ENCODE measurements around the gene CDK16. TPM values are rescaled to one million over a fixed set of nuclear protein-coding genes. Genes with fewer than 3 reads are reported as not detected.

The CDK16 gene
- total and polyA plus RNA-seq, 8 donors = 31.2 to 156 (median 47.4) TPM

DNA sequence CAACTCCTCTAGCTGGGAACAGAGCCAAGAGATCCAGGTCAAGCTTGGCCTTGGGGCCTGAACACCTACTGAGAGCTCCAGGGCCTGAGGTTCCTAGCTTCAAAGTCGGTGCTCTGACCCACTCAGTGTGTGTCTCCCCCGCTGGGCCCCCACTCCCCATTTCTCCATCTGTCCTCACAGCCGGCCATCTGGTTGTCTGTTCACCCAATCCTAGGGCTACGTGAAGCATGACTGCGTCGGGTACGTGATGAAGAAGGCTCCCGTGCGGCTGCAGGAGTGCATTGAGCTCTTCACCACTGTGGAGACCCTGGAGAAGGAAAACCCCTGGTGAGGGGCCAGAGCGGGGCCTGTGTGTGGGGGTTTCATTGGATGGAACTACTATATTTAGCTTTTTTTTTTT, 26.7 kb downstream of the CDK16 start:
- intact Hi-C loops (cut with DNase I; ENCODE audit: low total_unique reads) = no loop called here
- peaks cover 19 to 84% (median 66%) of the 10 kb centered on the region in 4 donors for H3K36me3 ChIP-seq
- no peak overlapping the region for H3K4me3 ChIP-seq
- 87 to 96% (median 93%) methylated on average over 8 to 10 of the region's 10 CpGs for WGBS, 5 donors
- no peak overlapping the region for H3K27ac ChIP-seq
- H3K9me3 ChIP-seq = no peaks in the 10 kb centered on the region
- DNase-seq = no peak
- H3K27me3 ChIP-seq = peaks cover 0 to 14% (median 0%) of the 10 kb centered on the region in 3 donors
- H3K4me1 ChIP-seq = no peaks in the 10 kb centered on the region
- no peak for TF ChIP-seq EP300 (IDR thresholded peaks at IDR 0.05)
- TF ChIP-seq POLR2A (IDR thresholded peaks at IDR 0.05) = no peak
- no peak for TF ChIP-seq POLR2AphosphoS5 (IDR thresholded peaks at IDR 0.05)
- TF ChIP-seq, protein P1, sequence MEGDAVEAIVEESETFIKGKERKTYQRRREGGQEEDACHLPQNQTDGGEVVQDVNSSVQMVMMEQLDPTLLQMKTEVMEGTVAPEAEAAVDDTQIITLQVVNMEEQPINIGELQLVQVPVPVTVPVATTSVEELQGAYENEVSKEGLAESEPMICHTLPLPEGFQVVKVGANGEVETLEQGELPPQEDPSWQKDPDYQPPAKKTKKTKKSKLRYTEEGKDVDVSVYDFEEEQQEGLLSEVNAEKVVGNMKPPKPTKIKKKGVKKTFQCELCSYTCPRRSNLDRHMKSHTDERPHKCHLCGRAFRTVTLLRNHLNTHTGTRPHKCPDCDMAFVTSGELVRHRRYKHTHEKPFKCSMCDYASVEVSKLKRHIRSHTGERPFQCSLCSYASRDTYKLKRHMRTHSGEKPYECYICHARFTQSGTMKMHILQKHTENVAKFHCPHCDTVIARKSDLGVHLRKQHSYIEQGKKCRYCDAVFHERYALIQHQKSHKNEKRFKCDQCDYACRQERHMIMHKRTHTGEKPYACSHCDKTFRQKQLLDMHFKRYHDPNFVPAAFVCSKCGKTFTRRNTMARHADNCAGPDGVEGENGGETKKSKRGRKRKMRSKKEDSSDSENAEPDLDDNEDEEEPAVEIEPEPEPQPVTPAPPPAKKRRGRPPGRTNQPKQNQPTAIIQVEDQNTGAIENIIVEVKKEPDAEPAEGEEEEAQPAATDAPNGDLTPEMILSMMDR (IDR thresholded peaks at IDR 0.05) = no peak

DNA sequence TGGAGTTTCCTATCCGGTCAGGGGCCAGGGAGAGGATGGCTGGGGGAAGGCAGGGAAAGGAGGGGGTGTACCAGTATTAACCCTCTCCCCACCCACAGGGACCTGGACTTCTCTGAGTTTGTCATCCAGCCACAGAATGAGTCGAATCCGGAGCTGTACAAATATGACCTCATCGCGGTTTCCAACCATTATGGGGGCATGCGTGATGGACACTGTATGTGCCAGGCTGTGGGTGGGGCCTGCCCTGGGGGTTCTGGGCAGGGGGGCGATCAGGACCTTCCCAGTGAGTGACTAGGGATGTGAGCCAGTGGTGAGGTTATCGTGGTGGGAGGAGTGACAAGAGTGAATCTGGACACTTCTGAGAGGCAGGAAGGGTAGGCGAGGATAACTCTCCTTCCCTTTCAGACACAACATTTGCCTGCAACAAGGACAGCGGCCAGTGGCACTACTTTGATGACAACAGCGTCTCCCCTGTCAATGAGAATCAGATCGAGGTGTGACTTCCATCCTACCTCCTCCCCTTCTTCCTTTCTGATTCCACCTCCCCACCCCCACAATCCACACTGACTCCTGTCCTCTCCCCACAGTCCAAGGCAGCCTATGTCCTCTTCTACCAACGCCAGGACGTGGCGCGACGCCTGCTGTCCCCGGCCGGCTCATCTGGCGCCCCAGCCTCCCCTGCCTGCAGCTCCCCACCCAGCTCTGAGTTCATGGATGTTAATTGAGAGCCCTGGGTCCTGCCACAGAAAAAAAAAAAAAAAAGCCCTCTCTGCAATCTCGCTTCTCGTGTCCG, 28.9 kb downstream of the CDK16 start:
- no peak for TF ChIP-seq POLR2A (IDR thresholded peaks at IDR 0.05)
- TF ChIP-seq, protein P1 (IDR thresholded peaks at IDR 0.05) = no peak
- no peak for TF ChIP-seq EP300 (IDR thresholded peaks at IDR 0.05)
- TF ChIP-seq POLR2AphosphoS5 (IDR thresholded peaks at IDR 0.05) = no peak
- no peak for DNase-seq

DNA sequence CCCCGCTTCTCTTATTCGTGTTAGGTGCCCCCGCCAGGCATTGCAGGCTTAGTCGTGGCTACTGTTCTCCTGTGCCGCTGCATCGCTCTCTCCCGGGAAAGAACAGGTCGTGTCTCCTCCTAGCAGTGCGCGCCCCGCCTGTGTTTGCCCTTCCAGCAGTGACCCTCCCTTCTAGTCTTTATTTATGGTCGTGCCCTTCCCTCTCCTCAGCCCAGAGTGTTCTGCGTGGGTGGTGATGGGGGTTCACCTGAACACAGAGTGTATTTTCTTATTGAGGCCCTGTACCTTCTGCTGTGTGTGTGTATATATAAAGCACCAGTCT, 29.5 kb downstream of the CDK16 start:
- 53 to 73% (median 71%) methylated on average over 13 of the region's 13 CpGs for WGBS, 5 donors
- H3K9me3 ChIP-seq = peaks cover 0 to 6% (median 3%) of the 10 kb centered on the region in 4 donors
- H3K4me1 ChIP-seq = no peaks in the 10 kb centered on the region
- H3K27ac ChIP-seq = no peak overlapping the region
- TF ChIP-seq POLR2AphosphoS5 (IDR thresholded peaks at IDR 0.05) (no peak), POLR2A (IDR thresholded peaks at IDR 0.05) (no peak), EP300 (IDR thresholded peaks at IDR 0.05) (no peak)
- TF ChIP-seq, protein P1 (IDR thresholded peaks at IDR 0.05) = no peak
- H3K4me3 ChIP-seq = no peak overlapping the region
- intact Hi-C loops (cut with DNase I; ENCODE audit: low total_unique reads) = no loop called here
- H3K36me3 ChIP-seq = peaks cover 10 to 56% (median 39%) of the 10 kb centered on the region in 4 donors
- H3K27me3 ChIP-seq = peaks cover 0 to 5% (median 0%) of the 10 kb centered on the region in 3 donors
- no peak for DNase-seq

More for the DNA sequence above, 28.9 kb downstream of the CDK16 start:
- peaks cover 0 to under 1% (median under 1%) of the 10 kb centered on the region in 4 donors for H3K9me3 ChIP-seq
- intact Hi-C loops (cut with DNase I; ENCODE audit: low total_unique reads) = no loop called here
- H3K27ac ChIP-seq = no peak overlapping the region
- H3K36me3 ChIP-seq = peaks cover 15 to 61% (median 43%) of the 10 kb centered on the region in 4 donors
- H3K4me1 ChIP-seq = no peaks in the 10 kb centered on the region
- H3K27me3 ChIP-seq = peaks cover 0 to 10% (median 0%) of the 10 kb centered on the region in 3 donors
- WGBS, 5 donors = 69 to 83% (median 74%) methylated on average over 18 to 23 of the region's 23 CpGs
- H3K4me3 ChIP-seq = no peak overlapping the region

DNA sequence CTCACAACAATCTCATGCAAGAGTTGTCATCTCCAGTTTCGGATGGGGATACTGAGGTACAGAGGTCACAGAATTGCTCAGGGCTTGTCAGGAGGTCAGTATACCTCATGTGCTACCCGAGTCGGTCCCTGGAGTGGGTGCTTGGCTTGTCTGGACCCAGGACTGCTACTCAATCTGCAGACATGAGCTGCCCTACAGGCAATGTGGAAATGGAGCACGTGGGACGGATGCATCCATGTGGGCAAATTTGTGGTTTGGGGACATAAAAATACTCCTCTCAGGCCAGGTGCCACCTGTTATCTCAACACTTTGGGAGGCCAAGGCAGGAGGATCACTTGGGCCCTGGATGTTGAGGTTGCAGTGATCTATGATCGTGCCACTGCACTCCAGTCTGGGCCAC, 30.1 kb downstream of the CDK16 start:
- Histone ChIP-seq H3K9me3 (peaks cover 0 to 12% (median 6%) of the 10 kb centered on the region in 4 donors), H3K27me3 (peaks cover 0 to 5% (median 0%) of the 10 kb centered on the region in 3 donors), H3K27ac (no peak overlapping the region), H3K4me1 (no peaks in the 10 kb centered on the region), H3K36me3 (peaks cover 10 to 50% (median 34%) of the 10 kb centered on the region in 4 donors), H3K4me3 (no peak overlapping the region)
- TF ChIP-seq EP300 (IDR thresholded peaks at IDR 0.05) = no peak
- no peak for TF ChIP-seq POLR2A (IDR thresholded peaks at IDR 0.05)
- TF ChIP-seq POLR2AphosphoS5 (IDR thresholded peaks at IDR 0.05) = no peak
- TF ChIP-seq, protein P1 (IDR thresholded peaks at IDR 0.05) = no peak
- WGBS, 5 donors = 84 to 97% (median 88%) methylated on average over 5 to 6 of the region's 6 CpGs
- no peak for DNase-seq
- intact Hi-C loops (cut with DNase I; ENCODE audit: low total_unique reads) = no loop called here

Data from stomach (tissue), 9 donors.